ENCODE data around the gene NOPCHAP1.
"Not testable (repeated sequence)": the region's sequence is repeated elsewhere in the genome, so short reads cannot be mapped to it uniquely, and the experiment has no call there.

Gene NOPCHAP1

DNA sequence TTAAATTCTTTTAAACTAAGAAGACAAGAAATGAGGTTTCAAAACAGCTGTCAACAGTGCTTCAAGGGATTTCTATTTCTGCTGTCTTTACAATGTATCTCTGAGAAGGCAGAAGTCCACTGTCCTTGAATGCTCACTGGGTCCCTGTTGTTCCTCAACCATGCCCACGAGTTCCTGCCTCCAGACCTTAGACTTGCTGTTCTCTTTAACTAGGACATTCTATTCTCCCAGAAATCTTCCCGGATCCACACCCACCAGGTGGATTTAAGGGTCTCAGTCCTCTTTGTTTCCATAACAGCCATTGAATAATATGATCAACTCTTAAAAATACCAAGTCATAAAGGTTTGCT is 21.3 kb upstream of the NOPCHAP1 start:
- DNase-seq (ENCODE audit: low read depth), result no peak

- DNase-seq (ENCODE audit: low read depth), result no peak
Observed at GRCh38 chr12:104966677-104967076, 19.4 kb upstream of the NOPCHAP1 start.

DNA sequence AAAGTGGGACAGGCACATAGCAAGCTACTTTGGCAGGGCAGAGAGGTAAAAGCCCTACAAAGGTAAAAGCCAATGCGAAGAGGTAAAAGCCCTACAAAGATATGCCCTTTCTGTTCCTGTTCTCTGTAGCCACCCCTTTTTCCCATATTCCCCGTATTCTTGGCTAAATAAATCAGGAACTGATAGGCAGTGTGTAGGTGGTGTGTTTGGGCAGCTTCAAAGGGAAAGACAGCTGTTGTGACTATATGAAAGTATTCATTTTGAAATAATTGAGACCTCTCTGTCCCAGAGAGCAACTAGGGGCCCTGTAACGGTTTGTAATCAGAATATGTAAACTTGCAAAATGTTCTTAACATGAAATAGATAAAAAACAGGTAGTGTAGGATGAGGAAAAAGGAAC is 16.8 kb upstream of the NOPCHAP1 start:
- DNase-seq (ENCODE audit: low read depth), result no peak

- no peak for DNase-seq (ENCODE audit: low read depth)
Observed at GRCh38 chr12:104971306-104971705, 14.8 kb upstream of the NOPCHAP1 start.

DNA sequence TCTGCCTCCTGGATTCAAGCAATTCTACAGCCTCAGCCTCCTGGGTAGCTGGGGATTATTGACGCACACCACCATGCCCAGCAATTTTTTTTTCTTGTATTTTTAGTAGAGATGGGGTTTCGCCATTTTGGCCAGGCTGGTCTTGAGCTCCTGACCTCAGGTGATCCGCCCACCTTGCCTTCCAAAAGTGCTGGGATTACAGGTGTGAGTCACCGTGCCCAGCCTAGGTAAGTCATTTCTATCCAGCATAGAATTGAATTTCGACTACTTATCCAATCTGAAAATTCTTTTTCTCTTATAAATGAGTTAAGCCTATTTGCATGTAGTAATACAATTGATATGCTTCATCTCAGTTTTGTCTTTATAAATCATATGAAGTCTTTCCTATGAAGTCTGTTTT is 12.9 kb upstream of the NOPCHAP1 start:
- no peak for DNase-seq (ENCODE audit: low read depth)

GRCh38 chr12:104974626-104975290 is 11.4 kb upstream of the NOPCHAP1 start:
- no peak for DNase-seq (ENCODE audit: low read depth)

DNA sequence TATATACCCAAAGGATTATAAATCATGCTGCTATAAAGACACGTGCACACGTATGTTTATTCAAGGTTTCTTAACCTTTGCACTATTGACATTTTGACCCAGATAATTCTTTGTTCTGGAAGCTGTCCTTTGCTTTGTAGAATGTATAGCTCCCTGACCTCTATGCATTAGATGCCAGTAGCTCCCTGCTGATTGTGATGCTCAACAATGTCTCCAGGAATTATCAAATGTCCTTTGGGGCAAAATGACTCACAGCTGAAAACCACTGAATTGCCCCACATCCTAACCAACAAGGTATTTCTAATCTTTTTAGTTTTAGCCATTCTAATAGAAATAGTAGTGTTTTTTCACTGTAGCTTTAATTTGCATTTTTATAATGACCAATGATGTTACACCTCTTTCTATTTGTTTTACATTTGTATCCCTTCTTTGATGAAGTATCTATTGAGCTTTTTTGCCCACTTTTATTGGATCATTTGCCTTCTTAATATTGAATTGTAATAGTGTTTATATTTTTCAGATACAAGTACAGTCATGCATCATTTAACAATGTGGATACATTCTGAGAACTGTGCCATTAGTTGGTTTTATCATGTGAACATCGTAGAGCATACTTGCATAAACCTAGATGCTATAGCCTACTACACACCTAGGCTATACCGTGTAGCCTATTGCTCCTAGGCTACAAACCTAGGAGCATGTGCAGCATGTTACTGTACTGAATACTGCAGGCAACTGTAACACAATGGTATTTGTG is 10.4 kb upstream of the NOPCHAP1 start:
- DNase-seq (ENCODE audit: low read depth), result no peak

DNA sequence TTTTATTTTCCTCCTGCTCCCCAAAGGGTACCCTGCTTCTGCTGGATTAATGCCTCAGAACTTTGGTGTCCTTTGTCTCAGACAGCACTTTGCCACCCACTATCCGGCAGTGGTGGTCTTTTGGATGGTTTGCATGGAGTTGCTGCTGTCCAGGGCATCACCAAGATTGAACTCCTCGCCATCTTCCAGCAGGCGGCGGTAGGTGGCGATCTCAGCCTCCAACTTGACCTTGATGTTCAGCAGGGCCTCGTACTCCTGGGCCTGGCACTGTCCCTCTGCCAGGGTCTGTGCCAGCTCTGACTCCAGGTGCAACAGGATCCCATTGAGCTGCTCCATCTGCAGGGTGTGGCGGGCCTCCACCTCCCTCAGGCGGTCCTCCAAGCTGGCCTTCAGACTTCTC is 9.4 kb upstream of the NOPCHAP1 start:
- no peak for DNase-seq (ENCODE audit: low read depth)

- not testable (repeated sequence) for DNase-seq (ENCODE audit: low read depth)
Observed at GRCh38 chr12:104977688-104978087, 8.4 kb upstream of the NOPCHAP1 start.

GRCh38 chr12:104985206-104985605 is 910 bp upstream of the NOPCHAP1 start:
- DNase-seq (ENCODE audit: low read depth), result no peak

DNA sequence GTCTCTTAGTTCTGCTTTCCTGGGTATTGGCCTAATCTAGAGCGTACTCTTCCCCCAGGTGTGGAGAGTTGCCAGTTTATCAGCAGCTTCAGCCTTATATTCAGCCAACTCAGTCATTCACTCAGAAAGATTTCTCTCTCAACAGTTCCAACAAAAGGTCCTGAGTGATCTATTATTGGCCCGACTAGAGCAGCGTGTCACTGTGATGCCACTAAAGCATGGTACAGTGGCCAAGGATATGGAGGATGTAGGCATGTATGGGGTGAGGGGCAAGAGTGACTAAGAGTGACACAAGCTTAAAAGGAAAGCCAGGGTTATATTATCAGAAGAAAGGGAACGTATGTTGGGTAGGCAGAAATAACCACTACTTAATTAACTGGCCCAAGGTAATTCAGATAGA is 4.8 kb downstream of the NOPCHAP1 start:
- DNase-seq (ENCODE audit: low read depth), result no peak

DNA sequence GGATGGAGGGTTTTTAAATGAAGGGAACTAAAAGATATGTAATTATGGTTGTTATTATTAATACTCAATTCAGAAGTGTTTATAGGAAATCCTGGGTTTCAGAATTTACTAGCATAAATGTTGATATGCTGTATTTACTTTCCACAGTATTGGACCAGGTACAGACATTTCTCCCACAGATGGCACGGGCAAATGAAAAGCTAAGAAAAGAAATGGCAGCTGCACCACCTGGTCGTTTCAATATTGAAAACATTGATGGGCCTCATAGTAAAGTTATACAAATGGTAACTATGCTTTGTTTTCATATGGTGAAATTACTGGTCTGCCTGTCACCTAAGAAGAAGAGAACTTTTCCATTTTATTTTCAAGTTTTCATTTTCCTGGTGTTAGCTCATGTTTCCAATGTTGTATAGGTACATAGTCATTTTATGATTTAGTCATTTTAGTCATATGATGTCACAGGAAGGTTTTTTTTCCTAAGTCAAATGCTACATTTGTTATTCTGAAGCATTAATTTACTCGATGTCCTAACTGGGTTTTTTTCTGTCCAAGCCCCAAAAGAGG is 5.5 kb downstream of the NOPCHAP1 start:
- no peak for DNase-seq (ENCODE audit: low read depth)

GRCh38 chr12:104994336-104994735 is 8.2 kb downstream of the NOPCHAP1 start:
- no peak for DNase-seq (ENCODE audit: low read depth)

GRCh38 chr12:104997541-104997940 is 11.4 kb downstream of the NOPCHAP1 start:
- no peak for DNase-seq (ENCODE audit: low read depth)

DNA sequence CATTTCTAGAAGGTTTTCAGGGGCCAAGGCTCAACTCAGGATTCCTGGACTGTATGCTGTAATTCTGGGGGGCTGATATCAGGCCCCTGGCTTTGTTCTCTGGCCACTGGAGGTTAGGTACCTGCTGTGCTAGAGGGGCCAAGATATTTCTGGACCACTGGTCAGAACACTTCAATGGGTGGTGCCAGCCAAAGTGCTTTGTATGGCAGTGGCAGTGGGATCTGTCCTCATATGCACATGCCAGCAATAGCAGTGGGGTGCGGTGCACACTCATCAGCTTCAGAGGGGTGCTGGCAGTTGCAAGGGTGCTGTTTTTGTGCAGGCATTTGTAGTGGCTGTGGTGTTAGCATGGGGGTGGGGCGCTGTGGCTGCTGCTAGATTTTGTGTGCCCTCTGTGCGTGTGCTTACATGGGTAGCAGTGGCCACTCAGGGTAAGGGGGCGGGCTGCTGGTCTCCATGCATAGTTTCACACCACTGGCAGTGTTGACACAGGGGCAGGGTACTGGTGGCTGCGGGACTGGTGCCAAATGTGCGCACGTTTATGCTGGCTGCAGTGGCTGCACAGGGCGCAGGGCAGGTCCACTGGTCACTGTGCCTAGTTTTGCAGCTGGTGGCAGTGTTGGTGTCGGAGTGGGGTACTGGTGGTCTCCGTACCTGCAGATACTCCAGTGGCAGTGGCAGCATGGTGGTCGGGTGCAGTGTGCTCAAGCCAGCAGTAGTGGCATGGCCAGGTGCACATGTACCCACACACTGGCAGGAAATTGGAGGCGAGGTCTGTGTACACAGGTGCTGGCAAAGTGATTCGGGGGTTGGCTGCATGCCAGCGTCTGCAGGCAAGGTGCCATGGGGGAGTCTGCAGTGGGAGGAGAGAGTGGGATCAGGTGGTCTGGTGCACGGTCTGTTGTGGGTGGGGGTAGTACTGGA is 12.6 kb downstream of the NOPCHAP1 start:
- no peak for DNase-seq (ENCODE audit: low read depth)

DNA sequence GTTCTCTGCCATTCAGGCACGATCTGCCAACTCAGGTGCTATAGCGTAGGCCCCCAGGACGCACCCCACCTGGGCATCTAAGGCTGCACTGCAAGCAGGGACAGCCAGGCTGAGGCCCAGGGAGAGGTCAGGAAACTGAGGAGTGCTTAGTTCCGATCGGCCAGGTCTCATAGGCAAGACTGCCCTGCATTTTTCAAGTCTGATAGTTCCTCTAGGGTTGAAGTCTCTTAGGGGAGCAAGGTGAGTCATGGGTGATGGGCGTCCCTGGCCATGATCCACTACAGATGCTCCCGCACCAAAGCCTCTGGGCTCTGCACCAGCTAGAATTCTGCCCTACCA is 13.2 kb downstream of the NOPCHAP1 start:
- no peak for DNase-seq (ENCODE audit: low read depth)

GRCh38 chr12:105001476-105001875 is 15.4 kb downstream of the NOPCHAP1 start:
- no peak for DNase-seq (ENCODE audit: low read depth)

DNA sequence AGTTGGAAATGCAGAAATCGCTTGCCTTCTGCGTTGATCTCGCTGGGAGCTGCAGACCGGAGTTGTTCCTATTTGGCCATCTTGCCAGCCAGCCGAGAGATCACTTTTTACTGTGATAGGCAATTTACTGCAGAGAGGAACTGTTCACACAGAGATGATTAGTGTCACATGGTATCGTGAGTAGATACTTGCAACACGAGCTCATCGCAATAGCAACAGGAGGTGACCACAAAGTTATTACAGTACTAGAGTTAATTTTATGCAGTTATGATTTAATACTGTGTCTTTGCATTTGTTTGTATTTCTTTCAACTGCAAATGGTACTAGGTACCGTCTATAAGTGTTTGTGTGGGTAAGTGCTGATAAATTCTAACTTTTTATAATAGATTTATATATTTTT is 27.8 kb downstream of the NOPCHAP1 start:
- no peak for DNase-seq (ENCODE audit: low read depth)

- DNase-seq (ENCODE audit: low read depth), result no peak
Observed at GRCh38 chr12:105014603-105015002, 28.5 kb downstream of the NOPCHAP1 start.

DNA sequence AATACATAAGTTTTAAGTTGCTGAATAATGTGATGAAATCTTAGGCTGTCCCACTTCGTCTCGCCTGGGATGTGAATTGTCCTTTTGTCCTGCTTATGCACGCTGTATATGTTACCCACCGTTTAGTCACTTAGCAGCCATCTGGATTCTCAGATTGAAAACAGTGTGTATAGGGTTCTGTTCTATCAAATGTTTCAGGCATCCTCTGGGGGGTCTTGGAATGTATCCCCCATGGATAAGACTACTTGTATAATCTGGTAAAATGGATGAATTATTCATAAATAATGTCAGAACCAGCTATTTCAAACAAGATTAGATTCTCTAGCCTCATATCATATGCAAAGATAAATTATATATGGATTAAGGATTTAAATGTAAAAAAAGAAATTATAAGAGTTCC is 29.4 kb downstream of the NOPCHAP1 start:
- no peak for DNase-seq (ENCODE audit: low read depth)

- DNase-seq (ENCODE audit: low read depth), result no peak
Observed at GRCh38 chr12:105018012-105018411, 31.9 kb downstream of the NOPCHAP1 start.

- no peak for DNase-seq (ENCODE audit: low read depth)
Observed at GRCh38 chr12:105018776-105019175, 32.7 kb downstream of the NOPCHAP1 start.

Measured in activated T-helper 9 cell treated with anti-CD3 and anti-CD28 coated beads, Interleukin-2, amount 50 U/mL, for 16 hours (primary cell).